DLD1 (cell line): ENCODE data around the gene PRRT1.

ENCODE experiments used
- in situ Hi-C: cut with HindIII; loops from 2 replicates; pipeline ENCODE4 v1.10.0; 2017; ENCODE audit warnings: low sequenced_read_pairs

Gene PRRT1

DNA sequence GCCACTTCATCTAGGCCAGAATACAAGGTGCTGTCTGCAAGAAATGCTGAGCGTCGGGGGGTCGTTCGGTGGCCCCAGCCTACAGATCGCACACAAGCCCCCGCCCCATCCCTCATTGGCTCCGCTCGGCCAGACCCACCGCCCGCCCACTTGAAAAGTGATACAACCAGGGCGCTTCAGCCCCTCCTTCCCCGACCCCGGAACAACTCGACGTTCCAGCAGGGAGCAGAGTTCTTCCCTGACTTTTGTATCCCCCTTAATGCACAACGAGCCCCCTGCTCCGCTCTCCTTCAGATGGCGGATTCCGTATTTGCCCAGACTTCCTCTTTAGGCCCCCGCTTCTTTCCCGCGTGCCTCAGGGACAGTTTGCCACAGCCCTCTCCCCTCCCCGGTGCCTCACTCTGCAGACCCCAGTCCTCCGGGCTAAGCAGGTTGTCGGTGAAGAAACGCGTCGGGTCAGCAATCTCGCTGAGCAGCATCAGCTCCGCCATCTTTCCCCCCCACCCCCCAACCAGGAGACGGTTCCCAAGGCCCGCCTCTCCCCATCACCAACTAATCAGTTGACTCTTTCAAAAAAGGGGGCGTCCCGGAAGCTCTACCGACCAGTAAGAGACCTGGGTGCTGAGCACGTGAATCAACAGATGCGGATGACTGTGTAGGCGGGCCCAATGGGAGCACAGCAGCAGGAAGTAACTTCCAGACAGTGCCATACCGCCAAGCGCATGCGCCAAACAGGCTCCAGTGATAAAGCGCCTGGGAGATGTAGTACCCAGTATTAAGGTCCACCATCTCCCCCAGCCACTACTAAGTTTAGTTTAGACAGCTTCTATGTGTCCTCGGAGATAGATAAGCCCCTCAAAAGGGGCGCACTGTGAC, 23.8 kb downstream of the PRRT1 start, which contains the start of gene ATF6B:
Gene ATF6B (minus strand): TSS at position 530 of the 876 bp plus-strand sequence. CDS start 39 bp downstream, at position 491.
- in situ Hi-C loops, result no loop called here

GRCh38 chr6:32127409-32127716, 24.4 kb downstream of the PRRT1 start:
- in situ Hi-C loops, result no loop called here

- in situ Hi-C loops, result no loop called here
Observed at GRCh38 chr6:32126880-32127279, 24.9 kb downstream of the PRRT1 start.

GRCh38 chr6:32123681-32124080, 28.1 kb downstream of the PRRT1 start:
- in situ Hi-C loops, result no loop called here

DNA sequence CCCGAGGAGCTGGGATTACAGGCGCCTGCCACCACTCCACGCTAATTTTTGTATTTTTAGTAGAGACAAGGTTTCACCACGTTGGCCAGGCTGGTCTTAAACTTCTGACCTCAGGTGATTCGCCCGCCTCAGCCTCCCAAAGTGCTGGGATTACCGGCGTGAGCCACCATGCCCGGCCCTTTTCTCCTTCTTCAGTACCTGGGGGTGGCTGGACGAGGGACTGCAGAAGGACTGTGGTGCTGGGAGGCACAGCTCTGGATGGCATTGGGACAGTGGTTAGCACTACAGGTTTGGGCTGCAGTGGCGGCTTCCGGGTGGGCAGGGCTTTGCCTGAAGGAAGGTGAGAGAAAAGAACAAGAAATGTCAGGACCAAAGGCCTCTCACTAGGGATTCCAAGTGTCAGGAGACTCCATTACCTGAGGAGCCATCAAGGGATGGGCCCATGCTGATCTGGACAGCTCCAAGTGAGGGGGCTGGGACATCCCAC, 31.1 kb downstream of the PRRT1 start:
- in situ Hi-C loops, result no loop called here

DNA sequence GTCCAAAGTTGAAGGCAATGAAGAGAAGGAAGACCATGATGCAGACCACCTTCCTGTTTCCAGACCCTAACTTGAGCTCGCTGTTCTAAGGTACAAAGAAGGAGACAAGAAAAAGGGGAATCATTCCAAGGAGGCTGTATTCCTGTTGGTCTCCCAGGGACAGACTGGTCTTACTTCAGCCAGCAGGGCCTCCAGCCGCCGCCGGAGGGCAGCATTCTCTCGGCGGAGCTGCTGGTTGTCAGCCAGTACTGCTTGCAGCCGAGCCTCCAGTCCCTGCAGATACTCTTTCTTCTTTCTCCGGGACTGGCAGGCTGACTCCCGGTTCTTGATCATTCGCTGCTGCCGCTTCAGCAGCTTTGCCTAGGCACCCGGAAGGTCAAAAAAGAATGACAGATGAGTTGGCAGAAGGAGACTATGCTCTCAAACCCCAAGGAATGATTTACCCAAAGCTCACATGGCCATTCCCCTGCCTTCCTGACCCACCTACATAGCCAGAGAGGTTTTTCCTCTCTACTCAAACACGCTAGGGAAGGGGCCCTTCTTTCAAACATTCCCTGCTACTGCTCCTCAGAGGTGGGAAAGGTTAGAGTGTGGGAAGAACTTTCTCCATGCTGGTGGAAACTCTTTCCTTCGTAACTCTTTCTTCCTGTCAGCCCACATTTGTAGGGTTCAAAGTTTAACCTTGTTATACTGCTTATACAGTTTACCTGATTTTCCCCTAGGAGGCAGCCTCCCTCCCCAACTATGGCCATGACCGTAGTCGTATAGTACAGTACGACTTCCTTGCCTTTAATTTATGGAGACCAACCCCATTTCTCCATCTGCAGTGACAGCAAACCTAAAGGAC, 32.7 kb downstream of the PRRT1 start:
- in situ Hi-C loops, result no loop called here

DNA sequence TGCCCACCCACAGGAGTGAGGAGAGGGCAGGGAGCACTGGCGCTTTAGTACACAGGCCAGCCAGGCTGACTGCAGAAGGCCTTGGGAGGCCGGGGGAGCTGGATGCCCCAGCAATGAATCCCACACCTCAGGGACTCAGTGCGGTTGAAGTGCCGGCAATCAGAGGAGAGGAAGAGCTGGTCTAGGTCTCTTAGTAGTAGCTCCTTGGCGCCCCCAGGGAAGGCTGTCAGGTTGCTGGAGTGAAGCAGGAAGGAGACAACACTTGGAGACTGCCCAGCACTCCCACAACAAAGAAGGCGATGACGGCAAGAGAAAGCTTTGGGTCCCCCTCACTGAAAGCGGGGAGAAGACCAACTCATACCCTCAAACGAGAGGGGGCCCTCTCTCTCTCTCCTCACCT, 34.3 kb downstream of the PRRT1 start:
- in situ Hi-C loops, result no loop called here

DNA sequence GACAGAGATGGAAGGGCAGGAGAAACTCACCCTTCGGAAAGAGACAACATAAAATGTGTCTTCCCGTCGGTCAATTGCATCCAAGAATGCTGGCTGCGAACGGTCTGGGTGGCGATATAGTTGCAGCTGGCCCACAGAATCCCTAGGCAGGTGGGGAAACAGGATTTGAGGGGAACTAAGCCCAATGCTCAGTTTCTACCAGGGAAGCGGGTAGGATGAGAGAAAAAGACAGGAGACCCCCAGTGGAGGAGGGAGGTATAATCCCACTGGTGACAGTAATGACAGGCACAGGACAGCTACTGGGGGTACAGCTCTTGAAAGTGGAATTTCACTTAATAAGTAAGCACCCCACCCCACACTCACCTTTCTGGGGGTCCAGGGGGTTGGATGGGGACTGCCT, 35.1 kb downstream of the PRRT1 start:
- in situ Hi-C loops, result no loop called here

GRCh38 chr6:32115623-32116022, 36.1 kb downstream of the PRRT1 start:
- in situ Hi-C loops, result no loop called here

- in situ Hi-C loops, result no loop called here
Observed at GRCh38 chr6:32114796-32115195, 36.9 kb downstream of the PRRT1 start.

GRCh38 chr6:32113386-32114352, 38.1 kb downstream of the PRRT1 start:
- in situ Hi-C loops, result no loop called here

DNA sequence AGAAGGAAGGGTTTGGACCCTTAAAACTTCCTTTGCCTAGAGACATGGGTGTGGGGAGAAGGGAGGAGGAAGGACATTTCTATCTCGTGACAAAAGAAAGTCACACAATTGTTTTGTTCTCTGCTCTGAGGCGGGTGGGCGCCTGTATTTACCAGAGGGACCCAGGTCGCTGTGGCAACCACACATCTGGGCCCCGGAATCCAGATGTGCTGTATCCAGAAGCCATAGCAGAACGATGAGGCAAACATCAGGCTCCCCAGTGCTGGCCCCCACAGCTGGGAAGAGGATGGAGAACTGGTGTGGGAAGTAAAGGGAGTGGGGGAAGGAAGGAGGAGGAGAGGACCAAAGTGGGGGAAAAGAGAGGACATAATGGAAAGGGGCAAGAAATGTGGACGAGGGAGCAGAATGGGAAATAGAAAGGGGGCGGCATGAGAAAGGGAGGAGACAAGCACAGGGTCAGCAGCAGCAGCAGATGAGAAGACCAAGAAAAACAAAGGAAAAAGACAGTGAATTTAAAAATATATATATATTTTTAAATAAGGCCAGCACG, 39.2 kb downstream of the PRRT1 start:
- in situ Hi-C loops, result no loop called here

DNA sequence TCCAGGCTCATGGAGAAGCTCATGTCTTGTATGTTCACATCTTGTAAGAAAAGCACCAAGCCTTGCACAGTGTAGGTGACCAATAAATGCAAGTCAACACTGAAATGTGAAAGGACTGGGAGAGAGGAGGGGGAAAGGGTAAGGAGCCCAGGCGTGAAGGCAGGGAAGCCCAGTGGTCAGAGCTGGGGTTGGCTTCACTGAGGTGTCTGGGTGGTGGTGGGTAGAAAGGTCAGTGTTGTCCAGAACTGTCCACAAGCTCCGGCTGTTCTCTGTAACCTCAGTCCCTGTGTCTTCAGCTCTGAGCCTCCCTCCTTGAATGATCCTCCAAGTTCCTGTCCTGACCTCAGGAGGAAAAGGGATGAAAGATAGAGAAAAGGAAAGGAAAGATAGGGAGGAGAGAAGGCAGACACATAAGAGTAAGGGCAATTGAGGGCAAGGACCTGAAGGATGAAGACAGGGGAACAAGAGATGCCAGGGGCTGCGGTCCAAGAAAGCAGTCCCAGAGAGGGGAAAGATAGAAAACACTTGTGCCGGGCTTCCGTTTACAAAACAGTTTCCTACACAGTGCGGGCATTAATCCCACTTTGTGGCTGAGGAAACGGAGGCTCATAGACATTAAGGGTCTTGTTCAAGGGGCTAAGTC, 40.2 kb downstream of the PRRT1 start:
- in situ Hi-C loops, result no loop called here

DNA sequence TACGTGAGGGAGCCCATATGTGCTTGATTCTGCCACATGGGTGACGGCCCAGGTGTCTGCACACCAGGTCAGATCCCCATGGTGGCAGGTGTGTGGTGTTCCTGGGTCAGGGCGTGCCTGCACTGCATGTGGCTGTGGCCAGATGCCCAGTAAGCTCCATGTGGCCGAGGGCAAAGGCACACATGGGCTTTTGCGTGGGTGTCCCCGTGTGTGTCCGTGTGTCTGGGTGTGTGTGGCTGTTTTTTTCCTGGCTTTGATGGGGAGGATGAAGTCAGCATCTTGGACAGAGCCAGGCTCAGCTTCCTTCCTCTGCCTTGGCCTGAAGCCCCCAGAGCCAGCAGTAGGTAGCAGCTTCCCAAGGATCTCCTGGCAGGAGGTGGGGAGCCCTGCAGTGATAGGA, 41.1 kb downstream of the PRRT1 start:
- in situ Hi-C loops, result no loop called here

DNA sequence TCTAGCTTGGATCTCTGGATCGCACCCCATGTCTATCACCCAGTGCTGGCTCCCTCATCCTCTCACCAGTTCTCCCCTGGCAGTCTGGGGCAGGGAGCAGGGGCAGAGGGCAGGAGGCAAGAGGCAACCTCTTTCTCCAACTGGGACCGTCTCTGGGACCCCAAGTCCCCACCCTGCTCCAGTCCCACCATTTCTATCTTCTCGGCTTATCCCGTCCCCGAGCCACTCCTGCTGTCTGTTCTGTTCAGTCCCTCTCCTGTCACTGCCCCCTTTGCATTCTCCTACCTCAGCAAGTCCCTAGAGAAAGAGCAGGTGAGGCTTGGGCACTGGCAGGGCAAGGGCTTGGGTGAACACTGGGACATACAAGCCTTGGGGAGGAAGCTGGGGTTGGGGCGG, 42.0 kb downstream of the PRRT1 start:
- in situ Hi-C loops, result no loop called here

- in situ Hi-C loops, result no loop called here
Observed at GRCh38 chr6:32109114-32109764, 42.5 kb downstream of the PRRT1 start, which contains the start of gene TNXB. TSS of gene TNXB (minus strand) at chr6:32109338. CDS start at chr6:32098198, 11,140 bp downstream.

DNA sequence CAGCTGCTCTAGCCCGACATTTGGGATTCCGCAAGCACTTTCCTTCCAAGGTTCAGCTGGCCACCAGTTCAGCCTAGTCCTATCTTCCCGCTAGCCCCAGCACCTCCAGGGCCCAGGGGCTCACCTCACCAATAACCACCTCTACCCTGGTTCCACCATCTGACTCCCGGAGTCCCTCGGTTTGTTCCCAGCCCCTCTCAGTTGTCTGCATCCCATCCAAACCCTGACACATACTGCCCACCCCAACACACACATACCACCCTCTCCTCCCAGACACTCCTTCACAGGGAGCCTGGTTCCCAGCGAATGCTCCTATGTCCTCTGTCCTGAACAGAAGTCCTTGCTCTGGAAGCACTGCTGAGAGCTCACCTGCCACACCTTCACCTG, 43.0 kb downstream of the PRRT1 start:
- in situ Hi-C loops, result no loop called here

DNA sequence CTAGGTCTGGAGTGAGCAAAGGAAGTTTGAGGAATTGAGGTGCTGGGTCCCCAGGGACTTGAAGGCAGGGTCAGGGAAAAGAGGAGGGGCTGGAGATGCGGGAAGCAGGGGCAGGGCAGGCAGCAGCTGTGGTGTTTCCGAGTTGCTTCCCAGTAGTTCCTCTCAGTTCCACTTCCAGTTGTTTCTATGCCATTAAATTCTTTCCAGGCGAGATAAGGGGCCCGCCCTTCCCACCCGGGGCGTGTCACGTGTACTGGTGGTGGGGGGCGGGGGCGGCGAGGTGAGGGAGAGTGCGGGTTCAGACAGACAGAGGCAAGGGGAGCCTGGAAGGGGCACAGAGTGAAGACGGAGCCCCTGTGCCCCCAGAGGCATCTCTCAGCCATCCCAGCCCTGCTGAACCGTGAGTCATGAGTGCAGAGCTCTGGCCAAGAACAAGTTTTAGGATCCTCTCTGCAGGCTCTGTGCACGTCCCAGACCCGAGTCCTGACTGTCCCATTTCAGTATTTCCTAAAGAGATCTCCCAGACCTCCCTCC, 43.6 kb downstream of the PRRT1 start:
- in situ Hi-C loops, result no loop called here

GRCh38 chr6:32107406-32107805, 44.3 kb downstream of the PRRT1 start:
- in situ Hi-C loops, result no loop called here
